Stimulated activated CD4-positive, alpha-beta T cell treated with anti-CD3 and anti-CD28 coated beads, Interleukin-2, amount 100 ng/mL, for 4 hours (primary cell): ENCODE data around the gene MUC6.

Experiments used
- DNase-seq: peaks from one replicate; pipeline ENCODE4 v3.0.0-alpha.2; 2020; ENCODE audit warnings: low read depth

MUC6 gene

GRCh38 chr11:1009371-1009770 is 27.1 kb downstream of the MUC6 start:
- DNase-seq: no peak

DNA sequence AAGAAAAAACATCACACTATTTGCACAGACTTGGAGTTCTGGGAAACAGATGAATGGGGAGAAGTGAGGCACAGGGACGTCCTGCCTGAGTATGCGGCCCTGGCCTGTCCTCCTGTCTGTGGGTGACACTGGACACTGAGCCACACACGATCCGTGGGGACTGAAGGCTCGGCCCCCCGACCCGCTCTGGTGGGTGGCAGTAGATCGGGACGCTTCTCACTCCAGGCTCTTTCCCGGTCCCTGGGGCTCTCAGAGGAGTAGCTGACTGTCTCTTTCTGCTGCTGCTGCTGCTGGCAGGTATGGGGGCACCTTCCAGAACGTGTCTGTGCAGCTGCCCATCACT is 27.7 kb downstream of the MUC6 start:
- DNase-seq: no peak

- DNase-seq: no peak
Measured at GRCh38 chr11:1008001-1008802, 28.3 kb downstream of the MUC6 start.

DNA sequence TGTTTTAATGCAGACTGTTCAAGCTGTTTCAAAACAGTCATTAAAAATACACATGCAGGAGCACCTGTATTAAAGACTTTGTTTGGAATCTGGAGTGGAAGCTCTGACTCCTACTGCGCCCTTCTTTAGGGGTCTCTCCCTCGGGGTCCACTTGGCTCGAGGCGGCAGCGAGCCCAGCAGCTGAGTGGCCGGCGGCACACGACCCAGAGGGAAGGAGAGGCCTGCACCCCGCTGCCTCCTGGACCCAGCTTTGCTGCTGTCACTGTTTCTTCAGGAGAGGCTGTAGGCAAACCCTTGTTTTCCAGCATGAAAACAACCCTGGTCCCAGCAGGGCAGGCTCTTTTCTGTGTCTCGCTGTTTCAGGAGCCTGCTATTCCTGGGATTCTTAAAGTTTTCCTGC is 29.2 kb downstream of the MUC6 start:
- DNase-seq: no peak

- no peak for DNase-seq
Measured at GRCh38 chr11:1006762-1007161, 29.8 kb downstream of the MUC6 start.

- no peak for DNase-seq
Measured at GRCh38 chr11:1005928-1006327, 30.6 kb downstream of the MUC6 start.

GRCh38 chr11:1003159-1003558 is 33.4 kb downstream of the MUC6 start:
- DNase-seq: no peak

DNA sequence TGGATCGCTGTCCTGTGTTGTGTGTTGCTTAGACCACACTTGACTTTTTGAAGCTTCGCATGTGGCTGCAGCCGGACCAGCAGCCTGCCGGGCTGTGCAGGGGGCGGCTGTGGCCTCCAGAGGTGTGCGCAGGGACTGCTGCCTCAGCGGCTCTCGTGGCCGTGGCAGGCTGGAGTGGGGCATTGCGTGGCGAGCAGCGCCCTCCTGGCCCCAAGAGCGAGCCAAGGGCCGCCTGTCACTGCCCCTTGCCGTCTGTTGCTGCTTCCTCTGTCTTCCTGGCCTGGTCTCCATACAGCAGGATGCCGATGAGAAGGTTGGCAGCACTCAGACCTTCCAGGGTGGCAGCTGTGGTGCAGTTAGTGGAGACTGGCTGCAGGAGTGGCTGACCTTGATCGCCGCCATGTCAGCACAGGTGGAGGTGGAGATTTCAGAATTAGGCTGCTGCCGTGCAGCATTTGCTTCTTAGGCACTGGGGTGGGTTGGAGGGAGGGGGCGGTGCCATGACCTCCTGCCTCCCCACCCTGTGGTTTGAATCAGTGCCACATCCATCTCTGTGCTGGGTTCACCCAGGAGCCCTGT is 34.0 kb downstream of the MUC6 start:
- DNase-seq: no peak

- no peak for DNase-seq
Measured at GRCh38 chr11:1001617-1002405, 34.7 kb downstream of the MUC6 start.

DNA sequence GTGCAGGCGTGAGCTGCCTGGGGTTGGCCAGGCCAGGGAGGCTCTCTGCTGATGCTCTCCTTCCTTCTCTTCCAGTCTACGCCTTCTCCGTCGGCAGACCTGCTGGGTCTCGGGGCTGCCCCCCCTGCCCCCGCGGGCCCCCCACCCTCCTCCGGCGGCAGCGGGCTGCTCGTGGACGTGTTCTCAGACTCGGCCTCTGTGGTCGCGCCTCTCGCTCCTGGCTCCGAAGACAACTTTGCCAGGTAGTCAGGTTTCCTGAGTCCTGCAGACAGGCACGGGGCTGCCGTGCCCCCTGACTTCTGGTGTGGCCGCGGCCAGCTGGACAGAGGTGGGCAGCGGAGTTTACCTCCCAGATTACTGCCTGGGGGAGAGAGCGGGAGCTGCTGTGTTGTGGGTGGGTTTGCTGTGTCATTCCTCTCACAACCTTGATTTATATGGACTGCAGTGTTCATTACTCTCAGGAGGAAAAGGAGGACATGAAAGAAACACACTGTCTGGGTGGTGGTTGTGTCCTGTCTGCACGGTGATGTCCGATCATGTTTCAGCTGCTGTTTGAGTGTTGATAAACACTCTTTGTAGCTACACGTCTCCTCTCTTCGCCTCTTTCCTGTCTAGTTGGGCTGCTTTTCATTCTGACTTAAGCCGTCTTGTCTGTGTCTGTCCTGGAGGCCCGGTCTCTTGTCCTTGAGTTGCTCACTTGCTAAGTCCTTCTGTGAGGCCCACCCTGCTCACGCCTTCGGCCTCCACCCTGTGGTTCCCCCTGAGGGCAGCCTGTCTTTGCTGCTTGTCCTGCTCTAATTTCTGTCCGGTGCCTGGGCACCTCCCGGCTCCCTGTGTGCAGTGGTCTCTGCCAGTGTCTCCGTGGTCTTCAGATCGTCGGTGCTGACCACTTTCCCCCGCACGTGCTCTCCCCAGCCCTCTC is 35.9 kb downstream of the MUC6 start:
- no peak for DNase-seq

DNA sequence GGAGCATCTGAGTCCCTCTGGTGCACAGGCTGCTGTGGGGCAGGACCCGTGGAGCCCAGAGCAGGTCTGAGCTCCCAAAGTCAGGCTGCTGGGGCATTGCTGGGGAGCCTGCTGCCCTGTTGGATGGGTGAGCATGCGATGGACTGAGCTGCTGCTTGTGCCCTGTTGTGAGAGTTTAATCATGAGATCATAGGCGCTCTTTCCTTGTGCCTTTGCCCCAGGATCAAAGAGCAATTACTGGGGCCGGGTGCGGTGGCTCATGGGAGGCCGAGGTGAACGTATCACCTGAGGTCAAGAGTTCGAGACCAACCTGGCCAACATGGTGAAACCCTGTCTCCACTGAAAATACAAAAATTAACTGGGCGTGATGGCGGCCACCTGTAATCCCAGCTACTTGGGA is 37.5 kb downstream of the MUC6 start:
- no peak for DNase-seq

GRCh38 chr11:997907-998306 is 38.6 kb downstream of the MUC6 start:
- no peak for DNase-seq

- no peak for DNase-seq
Measured at GRCh38 chr11:996681-997080, 39.8 kb downstream of the MUC6 start.

DNA sequence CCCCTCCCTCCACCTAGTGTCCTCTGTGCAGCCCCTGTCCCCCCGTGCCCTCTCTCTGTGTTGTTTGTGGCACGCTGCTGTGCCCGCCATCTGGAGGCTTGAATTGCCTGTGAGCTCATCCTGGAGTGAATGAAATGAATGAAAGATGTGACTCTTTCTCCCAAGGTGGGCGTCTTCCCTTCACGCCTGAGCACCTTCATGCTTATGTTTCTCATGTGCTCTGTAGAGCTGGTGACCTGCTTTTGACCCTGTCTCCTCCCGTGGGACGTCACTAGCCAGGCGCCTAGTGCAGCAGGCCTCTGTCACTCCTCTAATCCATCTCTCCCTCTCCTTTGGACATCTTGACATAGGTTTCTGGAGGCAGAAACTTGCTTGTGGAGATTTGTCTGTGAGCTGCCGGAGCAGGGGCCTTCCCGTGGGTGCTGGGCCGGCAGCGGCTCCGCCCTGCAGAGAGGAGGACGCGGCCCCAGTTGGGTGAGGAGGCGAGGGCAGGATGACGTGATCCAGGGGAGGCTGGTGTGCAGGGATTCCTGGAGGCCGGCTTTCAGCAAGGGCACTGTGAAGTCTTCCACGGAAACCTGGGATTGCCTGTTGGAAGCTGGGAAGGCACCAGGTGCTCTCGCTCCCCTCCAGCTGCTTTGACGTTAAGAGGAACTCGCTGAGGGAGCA is 40.6 kb downstream of the MUC6 start:
- DNase-seq: no peak

DNA sequence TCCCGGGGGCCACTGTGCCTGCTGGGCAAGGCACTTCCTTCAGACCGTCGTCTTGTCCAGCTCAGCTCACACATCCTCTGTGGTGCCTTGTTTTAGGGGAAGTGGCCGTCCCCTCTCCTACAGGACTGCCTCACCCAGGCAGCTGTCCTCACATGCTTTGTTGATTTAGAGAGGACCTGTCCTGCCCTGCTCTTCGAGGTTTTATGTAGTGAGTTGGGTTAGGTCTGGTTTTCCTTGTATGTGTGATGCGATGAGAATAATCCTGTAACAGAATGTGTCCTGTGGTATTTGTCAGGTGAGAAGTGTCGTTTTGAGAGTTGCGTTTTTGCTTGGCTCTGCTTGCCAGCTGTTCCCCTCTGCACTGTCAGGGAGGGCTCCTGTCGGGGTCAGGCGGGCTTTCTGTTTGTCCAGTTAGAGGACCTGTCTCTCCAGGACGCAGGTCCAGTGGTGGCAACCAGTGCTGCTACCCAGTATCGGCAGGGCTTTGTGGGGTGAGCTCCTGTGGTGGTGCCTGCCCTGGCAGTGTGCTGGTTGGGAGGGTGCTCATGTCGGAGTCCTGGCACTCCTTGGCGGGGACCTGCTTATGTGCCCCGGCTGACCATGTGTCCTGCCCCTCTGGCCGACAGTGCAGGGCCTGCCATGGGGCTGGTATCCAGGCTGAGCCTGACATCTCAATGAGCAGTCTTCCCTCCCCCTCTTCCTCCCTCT is 41.3 kb downstream of the MUC6 start:
- DNase-seq: no peak

DNA sequence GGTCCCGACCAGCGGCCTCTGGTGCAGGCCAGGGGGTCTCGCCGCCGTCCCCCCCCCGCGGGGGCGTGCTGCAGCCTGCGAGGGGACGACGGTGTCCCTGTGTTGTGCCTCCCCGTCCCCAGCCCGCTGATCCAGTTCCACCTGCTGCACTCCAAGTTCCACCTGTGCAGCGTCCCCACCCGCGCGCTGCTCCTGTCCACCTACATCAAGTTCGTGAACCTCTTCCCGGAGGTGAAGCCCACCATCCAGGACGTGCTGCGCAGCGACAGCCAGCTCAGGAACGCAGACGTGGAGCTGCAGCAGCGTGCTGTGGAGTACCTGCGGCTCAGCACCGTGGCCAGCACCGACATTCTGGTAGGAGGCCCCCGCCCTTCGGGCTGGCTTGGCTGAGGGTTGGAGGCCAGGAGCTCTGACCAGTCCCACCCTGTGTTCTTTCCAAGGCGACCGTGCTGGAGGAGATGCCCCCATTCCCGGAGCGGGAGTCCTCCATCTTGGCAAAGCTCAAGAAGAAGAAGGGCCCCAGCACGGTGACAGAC is 42.8 kb downstream of the MUC6 start:
- no peak for DNase-seq

DNA sequence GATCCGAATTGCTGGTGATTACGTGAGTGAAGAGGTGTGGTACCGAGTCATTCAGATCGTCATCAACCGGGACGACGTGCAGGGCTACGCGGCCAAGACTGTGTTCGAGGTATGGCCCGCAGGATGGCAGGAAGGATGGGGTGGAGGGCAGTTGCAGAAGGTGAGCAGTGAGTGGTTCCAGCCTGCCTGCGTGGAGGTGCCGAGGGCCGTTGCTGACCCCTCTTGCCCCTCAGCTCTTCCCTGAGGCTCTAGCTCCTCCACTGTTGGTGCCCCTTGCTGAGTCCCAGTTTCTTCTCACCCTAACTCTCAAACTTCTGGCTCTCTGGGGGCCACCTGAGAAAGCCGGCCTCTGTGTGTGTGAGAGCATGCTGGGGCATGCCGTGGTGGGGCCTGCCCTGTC is 43.9 kb downstream of the MUC6 start:
- no peak for DNase-seq

GRCh38 chr11:991711-992307 is 44.7 kb downstream of the MUC6 start:
- DNase-seq: no peak

DNA sequence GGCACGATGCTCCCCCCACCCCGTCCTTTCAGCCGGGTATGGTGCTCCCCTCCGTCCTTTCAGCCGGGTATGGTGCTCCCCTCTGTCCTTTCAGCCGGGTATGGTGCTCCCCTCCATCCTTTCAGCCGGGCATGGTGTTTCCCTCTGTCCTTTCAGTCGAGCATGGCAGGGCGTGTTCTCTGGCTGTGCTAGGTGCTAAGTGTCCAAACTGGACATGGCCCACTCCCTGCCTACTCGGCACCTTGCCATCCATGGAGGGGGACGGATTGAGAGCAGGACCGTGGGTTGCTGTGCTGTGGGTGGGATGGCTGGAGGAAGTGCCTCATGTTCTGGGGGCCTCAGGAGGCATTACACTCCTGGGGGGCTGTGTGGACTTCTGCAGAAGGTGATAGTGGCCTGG is 45.5 kb downstream of the MUC6 start:
- DNase-seq: no peak

DNA sequence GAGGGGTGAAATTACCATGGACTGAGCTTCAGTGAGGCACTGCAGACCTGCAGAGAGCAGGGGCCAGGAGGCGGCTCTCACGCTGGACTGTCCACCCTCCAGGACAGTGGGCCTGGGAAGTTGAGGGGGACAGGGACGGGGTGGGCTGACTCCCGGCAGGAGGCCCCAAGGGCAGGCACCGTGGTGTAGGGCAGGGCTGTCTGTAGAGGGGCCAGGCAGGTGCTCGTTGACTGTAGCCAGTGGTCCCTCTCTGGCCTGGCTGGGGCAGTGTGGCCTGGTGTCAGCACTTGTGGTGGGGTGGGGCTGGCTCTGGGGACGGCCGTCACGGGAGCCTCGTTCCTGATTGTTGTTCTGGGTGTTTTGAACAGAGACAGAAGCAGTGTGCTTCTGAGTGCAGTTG is 46.4 kb downstream of the MUC6 start:
- DNase-seq: no peak
